Bronchial epithelial cell (primary cell): ENCODE measurements around the gene MED26. TPM values are rescaled to one million over a fixed set of nuclear protein-coding genes. Genes with fewer than 3 reads are reported as not detected.

Source experiments
- DNase-seq: peaks from one replicate; pipeline ENCODE4 v3.0.0-alpha.2; 2010; ENCODE audit warnings: low read depth
- FAIRE-seq: peaks from 2 replicates; lab custom pipeline; 2011; peaks lifted over from hg19 to GRCh38; lab: Jason Lieb, UNC
- H3K27me3 ChIP-seq: 2 replicates; pipeline ENCODE4 v1.5.1; 2011; ENCODE audit warnings: low read length; ENCODE audit not compliant: control insufficient read depth, insufficient read depth
- H3K36me3 ChIP-seq: 2 replicates; pipeline ENCODE4 v1.5.1; 2011; ENCODE audit warnings: low read length; ENCODE audit not compliant: control insufficient read depth, insufficient read depth
- H3K4me3 ChIP-seq: 2 replicates; pipeline ENCODE4 v1.5.1; 2011; ENCODE audit warnings: mild to moderate bottlenecking, low read depth, low read length, control low read depth
- CTCF ChIP-seq: IDR thresholded peaks from 2 replicates; pipeline ENCODE4 v1.5.1; 2011; ENCODE audit warnings: mild to moderate bottlenecking, moderate library complexity, low read length, control low read depth, inconsistent platforms; ENCODE audit not compliant: insufficient read depth, severe bottlenecking
- total RNA-seq: library from RNA; depleted of rRNA; stranded (reverse); fragments of >200 nt; gene quantifications from 2 replicates; pipeline ENCODE4 v1.2.1, GENCODE V29; 2014

MED26 gene
- total RNA-seq, 1 donor from 2014 or later, result 2.9 TPM

DNA sequence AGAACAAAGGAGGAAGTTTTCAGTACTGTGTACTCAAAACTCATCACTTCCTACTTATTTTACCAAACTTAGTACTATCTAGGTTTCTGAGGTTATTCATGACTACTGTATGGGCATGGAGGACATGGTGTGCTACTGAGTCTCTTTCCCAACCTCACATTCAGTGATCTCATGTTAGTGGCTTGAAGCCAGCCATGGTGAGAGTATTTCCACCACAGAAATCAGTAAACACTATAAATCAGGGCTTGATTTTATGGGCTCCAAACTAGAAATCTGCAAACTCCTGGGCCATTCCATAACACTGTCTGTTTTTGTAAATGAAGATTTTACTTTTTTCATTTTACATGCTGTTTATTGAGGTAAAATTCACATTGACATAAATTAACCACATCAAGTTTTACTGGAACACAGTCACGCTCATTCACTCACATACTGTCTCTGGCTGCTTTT lies 19.7 kb downstream of the MED26 start:
- no peak overlapping the region for H3K4me3 ChIP-seq
- DNase-seq (peak; percentile 70), FAIRE-seq (no peak)
- H3K36me3 ChIP-seq, result peaks cover 4% of the 10 kb centered on the region
- no peaks in the 10 kb centered on the region for H3K27me3 ChIP-seq
- no peak for TF ChIP-seq CTCF

- peaks cover 4% of the 10 kb centered on the region for H3K36me3 ChIP-seq
- no peak for DNase-seq
- no peak overlapping the region for H3K4me3 ChIP-seq
- TF ChIP-seq CTCF, result no peak
- no peaks in the 10 kb centered on the region for H3K27me3 ChIP-seq
- FAIRE-seq, result no peak
These were observed 20.2 kb downstream of the MED26 start for GRCh38 chr19:16607819-16608218.

GRCh38 chr19:16605553-16605994 lies 22.4 kb downstream of the MED26 start:
- peaks cover 4% of the 10 kb centered on the region for H3K36me3 ChIP-seq
- DNase-seq (no peak), FAIRE-seq (no peak)
- no peak overlapping the region for H3K4me3 ChIP-seq
- TF ChIP-seq CTCF, result no peak
- H3K27me3 ChIP-seq, result no peaks in the 10 kb centered on the region

DNA sequence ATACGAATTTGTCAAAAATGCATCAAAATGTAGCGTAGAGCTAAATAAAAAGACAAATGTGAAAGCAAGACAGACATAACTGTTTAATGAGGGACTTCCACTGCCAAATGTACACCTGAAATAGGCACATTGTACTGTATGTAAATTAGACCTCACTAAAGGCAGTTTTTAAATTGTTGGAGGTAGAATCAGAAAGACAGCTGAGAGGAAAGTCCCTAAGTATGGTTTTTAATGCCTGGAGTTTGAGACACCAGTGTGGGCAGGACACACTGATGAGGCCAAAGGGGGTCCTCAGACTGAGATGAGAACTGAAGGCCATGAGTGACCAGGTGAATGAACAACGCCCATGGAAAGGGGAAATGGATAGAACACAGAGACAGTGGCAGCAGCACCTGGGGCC lies 22.9 kb downstream of the MED26 start:
- no peaks in the 10 kb centered on the region for H3K27me3 ChIP-seq
- no peak overlapping the region for H3K4me3 ChIP-seq
- no peak for FAIRE-seq
- peaks cover 4% of the 10 kb centered on the region for H3K36me3 ChIP-seq
- DNase-seq, result no peak
- TF ChIP-seq CTCF, result no peak

DNA sequence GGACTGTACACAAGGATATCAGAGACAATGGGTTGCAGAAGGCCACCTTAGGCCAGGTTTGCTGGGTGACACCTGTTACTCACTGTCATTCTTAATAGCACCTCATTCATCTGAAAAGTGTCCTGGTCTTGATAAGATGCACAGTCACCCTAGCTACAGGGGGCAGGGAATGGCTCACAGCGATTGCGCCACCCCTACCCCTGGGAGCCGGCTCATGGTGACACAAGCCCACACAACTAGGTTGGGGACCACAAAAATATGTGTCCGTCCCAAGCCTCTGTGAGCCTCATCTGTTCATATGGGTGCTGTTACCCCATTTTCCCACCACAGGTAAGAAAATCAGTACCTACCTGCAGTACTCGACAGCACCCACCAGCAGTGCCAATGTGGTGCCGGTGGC lies 23.4 kb downstream of the MED26 start:
- no peak for FAIRE-seq
- Histone ChIP-seq H3K36me3 (peaks cover 4% of the 10 kb centered on the region), H3K4me3 (no peak overlapping the region), H3K27me3 (no peaks in the 10 kb centered on the region)
- TF ChIP-seq CTCF, result no peak
- DNase-seq, result no peak

GRCh38 chr19:16603090-16603489 lies 24.9 kb downstream of the MED26 start:
- no peak for FAIRE-seq
- Histone ChIP-seq H3K4me3 (no peak overlapping the region), H3K36me3 (peaks cover 4% of the 10 kb centered on the region), H3K27me3 (no peaks in the 10 kb centered on the region)
- TF ChIP-seq CTCF, result no peak
- DNase-seq, result no peak
